ENCODE measurements around the gene ACAP2.

DNA sequence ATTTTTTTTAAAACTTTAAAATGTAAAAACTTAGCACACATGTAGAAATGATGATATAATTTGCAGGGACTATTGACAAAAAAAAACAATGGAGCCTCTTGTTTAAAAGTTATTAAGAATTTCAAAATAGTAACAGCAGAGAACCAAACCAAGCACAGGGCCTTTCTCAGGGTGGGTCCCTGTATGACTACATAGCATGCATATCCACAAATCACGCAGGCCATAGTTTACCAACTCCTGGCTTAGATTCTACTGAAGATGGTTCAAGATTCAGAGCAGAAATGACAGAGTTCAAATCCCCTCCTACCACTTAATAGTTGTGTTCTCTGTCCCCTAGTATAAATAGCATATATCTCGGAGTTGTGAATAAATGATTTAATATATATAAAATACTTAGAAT is 19.0 kb downstream of the ACAP2 start:
- TF ChIP-seq, protein P1, sequence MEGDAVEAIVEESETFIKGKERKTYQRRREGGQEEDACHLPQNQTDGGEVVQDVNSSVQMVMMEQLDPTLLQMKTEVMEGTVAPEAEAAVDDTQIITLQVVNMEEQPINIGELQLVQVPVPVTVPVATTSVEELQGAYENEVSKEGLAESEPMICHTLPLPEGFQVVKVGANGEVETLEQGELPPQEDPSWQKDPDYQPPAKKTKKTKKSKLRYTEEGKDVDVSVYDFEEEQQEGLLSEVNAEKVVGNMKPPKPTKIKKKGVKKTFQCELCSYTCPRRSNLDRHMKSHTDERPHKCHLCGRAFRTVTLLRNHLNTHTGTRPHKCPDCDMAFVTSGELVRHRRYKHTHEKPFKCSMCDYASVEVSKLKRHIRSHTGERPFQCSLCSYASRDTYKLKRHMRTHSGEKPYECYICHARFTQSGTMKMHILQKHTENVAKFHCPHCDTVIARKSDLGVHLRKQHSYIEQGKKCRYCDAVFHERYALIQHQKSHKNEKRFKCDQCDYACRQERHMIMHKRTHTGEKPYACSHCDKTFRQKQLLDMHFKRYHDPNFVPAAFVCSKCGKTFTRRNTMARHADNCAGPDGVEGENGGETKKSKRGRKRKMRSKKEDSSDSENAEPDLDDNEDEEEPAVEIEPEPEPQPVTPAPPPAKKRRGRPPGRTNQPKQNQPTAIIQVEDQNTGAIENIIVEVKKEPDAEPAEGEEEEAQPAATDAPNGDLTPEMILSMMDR (IDR thresholded peaks at IDR 0.05; ENCODE audit: insufficient read depth, low read depth, low read length) = no peak
- no peak for TF ChIP-seq EZH2 (IDR thresholded peaks at IDR 0.05; ENCODE audit: insufficient read depth, low read length)
